GM12878 (cell line): Measurements from ENCODE around the gene MSRB2. TPM values are rescaled to one million over a fixed set of nuclear protein-coding genes. Genes with fewer than 3 reads are reported as not detected.

Experiments used
- BCLAF1 ChIP-seq: fragments of 450-650 bp; IDR thresholded peaks from 2 replicates; pipeline ENCODE4 v1.6.1; 2017; ENCODE audit warnings: antibody characterized with exemption, mild to moderate bottlenecking, moderate library complexity
- CHD1 ChIP-seq: IDR thresholded peaks from 2 replicates; pipeline ENCODE4 v1.6.1; 2012; ENCODE audit warnings: low read depth, low read length, improper control_type of control experiment
- CREB1 ChIP-seq: IDR thresholded peaks from 2 replicates; pipeline ENCODE4 v1.6.1; 2012; ENCODE audit warnings: low read depth, mild to moderate bottlenecking, inconsistent platforms
- EED ChIP-seq: sonication (generic); IDR thresholded peaks from 2 replicates; pipeline ENCODE4 v1.6.1; 2016; ENCODE audit warnings: antibody characterized with exemption, low read depth
- IRF4 ChIP-seq: IDR thresholded peaks from 2 replicates; pipeline ENCODE4 v1.6.1; 2011; ENCODE audit warnings: low read depth, low read length
- KLF5 ChIP-seq: fragments of 450-650 bp; IDR thresholded peaks from 2 replicates; pipeline ENCODE4 v1.6.1; 2014; ENCODE audit warnings: mild to moderate bottlenecking; ENCODE audit not compliant: partially characterized antibody
- MEF2A ChIP-seq: IDR thresholded peaks from 2 replicates; pipeline ENCODE4 v1.6.1; 2011; ENCODE audit warnings: low read depth, mild to moderate bottlenecking, low read length, moderate library complexity; ENCODE audit not compliant: insufficient read depth
- MLLT1 ChIP-seq: fragments of 450-650 bp; IDR thresholded peaks from 2 replicates; pipeline ENCODE4 v1.6.1; 2016; ENCODE audit warnings: mild to moderate bottlenecking
- MTA2 ChIP-seq: fragments of 450-650 bp; IDR thresholded peaks from 2 replicates; pipeline ENCODE4 v1.6.1; 2016; ENCODE audit warnings: low read depth, mild to moderate bottlenecking, moderate library complexity
- NFIC ChIP-seq: IDR thresholded peaks from 2 replicates; pipeline ENCODE4 v1.6.1; 2012; ENCODE audit warnings: low read depth, mild to moderate bottlenecking, inconsistent platforms, low read length, moderate library complexity
- NR2C1 ChIP-seq: fragments of 450-650 bp; IDR thresholded peaks from 2 replicates; pipeline ENCODE4 v1.6.1; 2017; ENCODE audit warnings: antibody characterized with exemption, mild to moderate bottlenecking, moderate library complexity
- NR2C2 ChIP-seq: IDR thresholded peaks from 2 replicates; pipeline ENCODE4 v1.6.1; 2011; ENCODE audit warnings: borderline replicate concordance, low read depth; ENCODE audit not compliant: control insufficient read depth, insufficient read length
- POU2F2 ChIP-seq: IDR thresholded peaks from 3 replicates; pipeline ENCODE4 v1.6.1; 2011; ENCODE audit warnings: low read depth, mild to moderate bottlenecking, low read length, borderline replicate concordance
- PRDM15 ChIP-seq: fragments of 450-650 bp; formaldehyde crosslinking; IDR thresholded peaks from 2 replicates; pipeline ENCODE4 v1.4.0; 2020; ENCODE audit warnings: mild to moderate bottlenecking, moderate library complexity
- RAD51 ChIP-seq: fragments of 450-650 bp; IDR thresholded peaks from 2 replicates; pipeline ENCODE4 v1.6.1; 2016; ENCODE audit warnings: moderate library complexity, mild to moderate bottlenecking, inconsistent platforms
- SMAD1 ChIP-seq: fragments of 450-650 bp; IDR thresholded peaks from 2 replicates; pipeline ENCODE4 v1.6.1; 2018; ENCODE audit warnings: mild to moderate bottlenecking, low read depth; ENCODE audit not compliant: partially characterized antibody
- TCF3 ChIP-seq: IDR thresholded peaks from 2 replicates; pipeline ENCODE4 v1.6.1; 2012; ENCODE audit warnings: low read depth, mild to moderate bottlenecking, low read length, borderline replicate concordance; ENCODE audit not compliant: insufficient read depth
- ZBED1 ChIP-seq: IDR thresholded peaks from 2 replicates; pipeline ENCODE4 v1.6.1; 2016; ENCODE audit warnings: borderline replicate concordance
- ZBTB40 ChIP-seq: fragments of 450-650 bp; IDR thresholded peaks from 2 replicates; pipeline ENCODE4 v1.6.1; 2016; ENCODE audit warnings: mild to moderate bottlenecking, moderate library complexity, borderline replicate concordance
- polyA plus RNA-seq, 11 experiments: library from polyadenylated mRNA; depleted of rRNA in 4 of 11; unstranded in 6 of 11; stranded (reverse) in 5 of 11; fragments of >200 nt; fragmentation: Nextera tagmentation in 4 of 11; fragmentation: Illumina TruSeq in 1 of 11; extraction: Ambion mirVana in 4 of 11; extraction: Trizol in 1 of 11; gene quantifications; 1 replicate in 1 of 11; 2 replicates in 10 of 11; pipeline versions ENCODE4 v1.2.1 to v1.2.3, GENCODE V29; 2011 to 2016; ENCODE audit warnings: inconsistent platforms in 2 of 11, missing spikeins in 2 of 11, low read depth in 1 of 11
- total RNA-seq, 4 experiments: library from RNA; depleted of rRNA in 3 of 4; stranded (reverse); fragments of >200 nt in 3 of 4; fragmentation: Illumina TruSeq in 1 of 4; extraction: Trizol in 1 of 4; gene quantifications; 2 replicates each; pipeline versions ENCODE4 v1.2.1 to v1.2.3, GENCODE V29; 2013 to 2021

Gene MSRB2
- total and polyA plus RNA-seq, 10 of the 15 experiments (the other 5 are each of a cell fraction or from before 2014, with no cell fraction given): 1.5 to 18.6 (median 6.2) TPM

- no peak for TF ChIP-seq PRDM15 (CRISPR knock-in tag)
- TF ChIP-seq POU2F2: no peak
- no peak for TF ChIP-seq IRF4
- no peak for TF ChIP-seq SMAD1
- TF ChIP-seq TCF3: 0 out of 2 replicates have a peak, but pooled peaks have one; percentile 47
- TF ChIP-seq NR2C2: no peak
- TF ChIP-seq ZBTB40: no peak
- TF ChIP-seq BCLAF1: no peak
- TF ChIP-seq KLF5: no peak
- no peak for TF ChIP-seq MLLT1
- TF ChIP-seq NFIC: no peak
- TF ChIP-seq CHD1: no peak
- no peak for TF ChIP-seq EED
- TF ChIP-seq CREB1: no peak; the same call in 1 of the 2 replicates
- TF ChIP-seq MTA2: no peak
- peak; percentile 45; the same call in 1 of the 2 replicates for TF ChIP-seq NR2C1
- no peak for TF ChIP-seq RAD51
- TF ChIP-seq MEF2A: no peak
- no peak for TF ChIP-seq ZBED1
Measured at GRCh38 chr10:23095404-23095965, at the start of gene MSRB2 (continued).
